Kasumi-1 (cell line): ENCODE data around the gene SMIM35.

Experiments used
- DNase-seq, 2 experiments: peaks; one replicate each; lab custom pipeline; 2025; lab: John Stamatoyannopoulos, UW

Gene SMIM35

GRCh38 chr11:118002541-118003423, 84.0 kb downstream of the SMIM35 start:
- DNase-seq: peak; percentile 73 to 76

GRCh38 chr11:118002010-118002540, 84.7 kb downstream of the SMIM35 start:
- DNase-seq: no peak

GRCh38 chr11:118001494-118001971, 85.2 kb downstream of the SMIM35 start:
- no peak for DNase-seq

GRCh38 chr11:118000850-118001228, 85.9 kb downstream of the SMIM35 start:
- DNase-seq: no peak

GRCh38 chr11:118000067-118000849, 86.5 kb downstream of the SMIM35 start:
- no peak for DNase-seq

GRCh38 chr11:117999354-117999993, 87.3 kb downstream of the SMIM35 start:
- DNase-seq: no peak

GRCh38 chr11:117998664-117999353, 88.0 kb downstream of the SMIM35 start:
- DNase-seq: no peak

DNA sequence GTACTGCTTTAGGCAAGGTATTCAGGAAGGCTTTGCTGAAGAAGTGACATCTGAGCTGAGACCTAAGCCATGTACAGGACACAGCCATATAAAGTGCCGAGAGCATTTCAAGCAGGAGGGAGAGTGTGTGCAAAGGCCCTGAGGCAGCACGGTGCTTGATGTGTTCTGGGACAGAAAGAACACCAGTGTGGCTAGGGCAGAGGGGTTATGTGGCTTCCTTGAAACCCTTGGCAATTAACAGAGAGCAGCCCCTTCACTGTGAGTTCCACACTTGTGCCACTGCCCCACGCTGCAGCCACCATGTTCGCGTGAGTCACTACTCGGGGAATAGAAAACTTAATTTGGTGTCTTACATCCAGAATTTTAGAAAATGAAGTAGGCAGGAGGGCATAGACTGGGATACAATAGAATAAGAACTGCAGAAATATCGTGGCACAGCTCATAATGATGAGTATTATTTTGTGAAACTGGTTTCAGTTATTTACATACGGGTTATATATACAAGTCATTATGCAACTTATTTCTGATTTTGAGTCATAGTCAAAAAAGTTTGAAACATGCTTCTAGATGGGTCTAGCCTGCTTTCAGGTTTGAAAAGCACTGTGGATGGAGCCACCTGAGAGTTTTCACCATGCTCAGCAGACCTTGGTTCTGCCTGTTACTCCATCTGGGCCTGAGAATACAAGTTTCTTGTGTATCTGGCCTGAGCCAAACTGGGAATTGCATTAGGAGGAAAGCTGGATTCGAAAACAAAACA, 88.8 kb downstream of the SMIM35 start:
- no peak for DNase-seq

DNA sequence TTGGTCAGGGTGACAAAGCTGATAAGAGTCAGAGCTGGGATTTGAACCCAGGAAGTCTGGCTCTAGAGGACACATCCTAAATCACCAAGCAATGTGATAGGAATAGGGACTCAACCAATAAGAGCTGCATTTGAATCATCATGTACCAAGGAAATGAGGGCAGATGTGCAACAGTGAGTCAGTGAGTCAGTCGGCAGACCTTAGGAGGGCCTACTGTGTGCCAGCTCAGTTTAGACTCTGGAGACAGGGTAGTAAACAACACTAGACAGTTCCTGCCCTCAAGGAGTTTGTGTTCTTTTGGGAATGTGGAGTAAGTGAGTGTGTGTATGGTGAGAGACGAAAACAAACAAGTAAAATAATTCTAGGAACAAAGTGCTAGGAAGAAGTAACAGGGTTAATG, 89.4 kb downstream of the SMIM35 start:
- DNase-seq: no peak

DNA sequence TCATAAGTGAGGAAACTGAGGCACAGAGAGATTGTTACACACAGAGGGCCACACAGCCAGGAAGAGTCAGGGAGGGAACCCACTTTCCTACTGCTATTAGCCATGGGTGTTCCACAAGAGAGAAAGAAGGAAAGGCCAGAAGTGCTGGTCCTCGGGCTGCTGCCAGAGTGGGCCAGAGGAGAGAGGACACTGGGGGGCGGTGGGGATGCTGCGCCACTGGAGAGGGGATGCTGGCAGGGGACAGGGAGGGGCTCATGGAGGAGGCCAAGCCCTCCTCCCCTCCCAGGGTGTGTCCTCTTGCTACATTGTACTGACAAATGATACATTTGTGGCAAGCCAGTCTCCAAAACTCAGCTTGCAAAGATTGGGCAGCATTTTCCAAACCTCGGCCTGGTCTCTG, 90.7 kb downstream of the SMIM35 start:
- DNase-seq: no peak

- DNase-seq: no peak
Observed at GRCh38 chr11:117995472-117995871, 91.3 kb downstream of the SMIM35 start.

- peak; percentile 74 for DNase-seq
Observed at GRCh38 chr11:117993988-117994745, 92.6 kb downstream of the SMIM35 start.

DNA sequence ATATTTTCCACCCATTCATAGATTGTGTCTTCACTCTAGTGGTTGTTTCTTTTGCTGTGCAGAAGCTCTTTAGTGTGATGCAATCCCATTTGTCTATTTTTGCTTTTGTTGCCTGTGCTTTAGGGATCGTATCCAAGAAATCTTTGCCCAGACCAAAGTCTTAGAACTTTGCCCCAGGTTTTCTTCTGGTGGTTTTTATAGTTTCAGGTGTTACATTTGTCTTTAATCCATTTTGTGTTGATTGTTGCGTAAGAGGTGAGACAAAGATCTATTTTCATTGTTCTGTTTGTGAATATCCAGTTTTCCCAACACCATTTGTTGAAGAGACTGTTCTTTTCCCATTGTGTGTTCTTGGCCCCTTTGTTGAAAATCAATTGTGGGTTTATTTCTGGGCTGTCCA, 94.1 kb downstream of the SMIM35 start:
- DNase-seq: no peak

- no peak for DNase-seq
Observed at GRCh38 chr11:117992136-117992535, 94.6 kb downstream of the SMIM35 start.

DNA sequence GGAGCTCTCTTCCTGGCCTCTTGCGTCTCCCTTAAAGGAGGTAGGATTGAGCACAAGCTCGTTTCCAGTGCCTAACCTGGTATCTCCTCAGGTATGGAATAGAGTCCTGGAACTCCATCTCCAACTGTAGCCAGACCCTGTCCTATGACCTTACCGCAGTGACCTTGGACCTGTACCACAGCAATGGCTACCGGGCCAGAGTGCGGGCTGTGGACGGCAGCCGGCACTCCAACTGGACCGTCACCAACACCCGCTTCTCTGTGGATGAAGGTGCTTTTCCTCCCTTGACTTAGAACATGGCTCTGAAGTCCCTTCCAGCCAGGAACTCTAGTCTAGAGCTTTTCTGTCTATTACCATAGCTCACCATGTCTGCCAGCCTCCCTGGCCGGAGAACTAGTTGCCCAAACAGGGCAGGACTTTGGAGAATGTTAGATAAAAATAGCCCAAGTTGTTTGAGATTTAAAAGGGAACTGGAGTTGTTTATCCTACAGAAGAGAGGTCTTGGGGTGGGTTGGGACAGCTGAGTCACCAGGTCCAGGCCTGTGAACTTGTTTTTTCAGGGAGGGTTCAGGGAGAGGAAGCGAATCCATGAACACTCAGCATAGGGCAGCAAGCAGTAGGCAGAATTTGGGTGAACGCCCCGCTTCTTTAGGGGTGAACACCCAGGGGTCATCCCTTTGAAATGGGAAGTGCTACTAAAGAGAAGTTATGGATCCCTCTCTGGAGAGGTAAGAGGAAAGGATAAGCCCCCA, 97.2 kb downstream of the SMIM35 start:
- DNase-seq: no peak

DNA sequence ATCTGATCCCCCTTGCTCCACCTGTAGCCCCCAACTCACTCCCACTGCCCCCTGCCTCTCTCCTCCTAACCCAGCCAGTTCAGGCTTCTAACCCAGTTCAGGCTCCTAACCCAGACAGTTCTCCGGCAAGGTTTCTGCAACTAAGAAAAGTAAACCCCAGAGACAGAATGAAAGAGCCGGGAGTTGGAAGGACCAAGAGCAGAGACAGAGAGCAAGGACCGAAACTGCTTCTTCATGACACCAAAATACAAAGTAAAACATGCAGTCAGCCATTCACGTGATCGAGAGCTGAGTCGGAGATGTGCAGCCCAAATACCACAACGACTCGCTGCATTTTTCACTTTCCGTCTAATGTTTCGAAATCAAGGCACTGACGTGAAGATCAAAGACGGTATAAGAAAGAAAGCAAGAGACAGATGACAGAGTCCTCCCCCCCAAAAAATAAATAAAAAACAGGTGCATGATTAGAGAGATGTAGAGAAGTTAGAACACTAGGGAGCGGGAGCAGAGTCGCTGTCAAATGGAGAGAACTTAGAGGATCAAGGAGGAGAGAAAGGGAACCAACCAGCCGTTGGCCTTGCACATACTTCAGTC, 99.7 kb downstream of the SMIM35 start:
- peak; percentile 40 to 44 for DNase-seq

DNA sequence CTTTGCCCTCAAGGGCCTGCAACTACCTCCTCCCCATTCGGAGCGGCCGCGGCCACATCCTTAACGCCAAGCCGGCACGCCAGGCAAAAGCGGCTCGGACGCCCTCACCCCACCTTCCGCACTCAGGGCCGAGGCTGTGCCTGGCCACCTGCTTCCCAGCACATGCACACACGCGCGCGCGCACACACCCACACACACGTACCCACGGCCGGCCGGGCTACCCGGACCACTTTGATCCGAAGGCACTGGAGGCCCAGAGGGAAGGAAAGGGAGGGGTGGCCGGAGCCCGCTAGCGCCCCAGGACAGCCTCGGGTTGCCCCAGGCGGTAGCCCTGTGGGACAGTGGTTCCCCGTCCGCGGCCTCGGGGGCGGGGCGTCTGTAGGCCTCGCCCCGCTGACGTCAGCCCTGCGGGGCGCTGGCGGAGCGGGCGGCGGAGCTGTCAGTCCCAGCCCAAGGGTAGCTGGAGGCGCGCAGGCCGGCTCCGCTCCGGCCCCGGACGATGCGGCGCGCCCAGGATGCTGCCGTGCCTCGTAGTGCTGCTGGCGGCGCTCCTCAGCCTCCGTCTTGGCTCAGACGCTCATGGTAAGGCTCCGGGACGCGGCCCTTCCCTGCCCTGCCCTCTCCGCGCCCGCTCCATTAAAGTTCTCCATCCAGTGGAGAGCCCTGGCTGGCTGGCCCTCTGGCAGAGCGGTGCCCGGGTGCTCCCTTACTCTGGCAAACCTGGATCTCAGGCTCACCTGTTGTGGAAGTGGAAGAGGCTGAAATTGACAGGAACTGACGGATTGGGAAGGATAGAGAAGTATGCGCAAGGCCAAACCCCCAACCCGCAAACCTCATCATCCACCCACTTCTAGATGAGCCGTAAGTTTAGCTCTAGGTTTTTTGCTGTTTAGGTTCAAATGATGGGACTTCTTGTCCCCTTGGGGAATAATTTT, 100.5 kb downstream of the SMIM35 start, which contains the start of gene IL10RA:
Gene IL10RA, plus strand, starts transcription at position 442 of the 935 bp plus-strand sequence. Its CDS starts 74 bp downstream, at position 516.
- peak; percentile 52 to 57 for DNase-seq

GRCh38 chr11:117984476-117984875, 102.3 kb downstream of the SMIM35 start:
- DNase-seq: no peak
